Activated CD8-positive, alpha-beta memory T cell treated with anti-CD3 and anti-CD28 coated beads, Interleukin-2, amount 50 U/mL, for 24 hours (primary cell): Measurements from ENCODE around the gene EXOSC6.
"Not testable (repeated sequence)": the region's sequence is repeated elsewhere in the genome, so short reads cannot be mapped to it uniquely, and the experiment has no call there.

ENCODE experiments used
- DNase-seq: peaks from one replicate; pipeline ENCODE4 v3.0.0-alpha.2; 2020; ENCODE audit errors: extremely low read depth

Gene EXOSC6

GRCh38 chr16:70199170-70199569, 52.6 kb downstream of the EXOSC6 start:
- not testable (repeated sequence) for DNase-seq

- DNase-seq, result not testable (repeated sequence)
Observed at GRCh38 chr16:70198666-70199065, 53.1 kb downstream of the EXOSC6 start.

GRCh38 chr16:70198230-70198629, 53.5 kb downstream of the EXOSC6 start:
- DNase-seq, result not testable (repeated sequence)

GRCh38 chr16:70197611-70198010, 54.1 kb downstream of the EXOSC6 start:
- not testable (repeated sequence) for DNase-seq
